ENCODE measurements around the gene LIPF.
"Not testable (repeated sequence)": the region's sequence is repeated elsewhere in the genome, so short reads cannot be mapped to it uniquely, and the experiment has no call there.

LIPF gene

GRCh38 chr10:88659725-88660597 lies 4.3 kb upstream of the LIPF start:
- H3K4me3 ChIP-seq (replicated peaks; ENCODE audit: low read depth, low read length): no peak overlapping the region
- no peak for DNase-seq (ENCODE audit: low read depth)
- TF ChIP-seq, protein P1, sequence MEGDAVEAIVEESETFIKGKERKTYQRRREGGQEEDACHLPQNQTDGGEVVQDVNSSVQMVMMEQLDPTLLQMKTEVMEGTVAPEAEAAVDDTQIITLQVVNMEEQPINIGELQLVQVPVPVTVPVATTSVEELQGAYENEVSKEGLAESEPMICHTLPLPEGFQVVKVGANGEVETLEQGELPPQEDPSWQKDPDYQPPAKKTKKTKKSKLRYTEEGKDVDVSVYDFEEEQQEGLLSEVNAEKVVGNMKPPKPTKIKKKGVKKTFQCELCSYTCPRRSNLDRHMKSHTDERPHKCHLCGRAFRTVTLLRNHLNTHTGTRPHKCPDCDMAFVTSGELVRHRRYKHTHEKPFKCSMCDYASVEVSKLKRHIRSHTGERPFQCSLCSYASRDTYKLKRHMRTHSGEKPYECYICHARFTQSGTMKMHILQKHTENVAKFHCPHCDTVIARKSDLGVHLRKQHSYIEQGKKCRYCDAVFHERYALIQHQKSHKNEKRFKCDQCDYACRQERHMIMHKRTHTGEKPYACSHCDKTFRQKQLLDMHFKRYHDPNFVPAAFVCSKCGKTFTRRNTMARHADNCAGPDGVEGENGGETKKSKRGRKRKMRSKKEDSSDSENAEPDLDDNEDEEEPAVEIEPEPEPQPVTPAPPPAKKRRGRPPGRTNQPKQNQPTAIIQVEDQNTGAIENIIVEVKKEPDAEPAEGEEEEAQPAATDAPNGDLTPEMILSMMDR (IDR thresholded peaks at IDR 0.05; ENCODE audit: low read length, missing control alignments): no peak

- TF ChIP-seq, protein P1 (IDR thresholded peaks at IDR 0.05; ENCODE audit: low read length, missing control alignments): no peak
- no peak for DNase-seq (ENCODE audit: low read depth)
- no peak overlapping the region for H3K4me3 ChIP-seq (replicated peaks; ENCODE audit: low read depth, low read length)
Measured at GRCh38 chr10:88660598-88660884, 3.7 kb upstream of the LIPF start.

- no peak overlapping the region for H3K4me3 ChIP-seq (replicated peaks; ENCODE audit: low read depth, low read length)
- DNase-seq (ENCODE audit: low read depth): no peak
- TF ChIP-seq, protein P1 (IDR thresholded peaks at IDR 0.05; ENCODE audit: low read length, missing control alignments): no peak
Measured at GRCh38 chr10:88661018-88661417, 3.2 kb upstream of the LIPF start.

GRCh38 chr10:88661577-88661976 lies 2.7 kb upstream of the LIPF start:
- DNase-seq (ENCODE audit: low read depth): no peak
- no peak overlapping the region for H3K4me3 ChIP-seq (replicated peaks; ENCODE audit: low read depth, low read length)
- TF ChIP-seq, protein P1 (IDR thresholded peaks at IDR 0.05; ENCODE audit: low read length, missing control alignments): no peak

GRCh38 chr10:88663153-88663552 lies 1.1 kb upstream of the LIPF start:
- DNase-seq (ENCODE audit: low read depth); H3K4me3 ChIP-seq (replicated peaks; ENCODE audit: low read depth, low read length): not testable (repeated sequence)

GRCh38 chr10:88668465-88668864 lies 4.2 kb downstream of the LIPF start:
- TF ChIP-seq, protein P1 (IDR thresholded peaks at IDR 0.05; ENCODE audit: low read length, missing control alignments): no peak
- no peak overlapping the region for H3K4me3 ChIP-seq (replicated peaks; ENCODE audit: low read depth, low read length)
- DNase-seq (ENCODE audit: low read depth): no peak

DNA sequence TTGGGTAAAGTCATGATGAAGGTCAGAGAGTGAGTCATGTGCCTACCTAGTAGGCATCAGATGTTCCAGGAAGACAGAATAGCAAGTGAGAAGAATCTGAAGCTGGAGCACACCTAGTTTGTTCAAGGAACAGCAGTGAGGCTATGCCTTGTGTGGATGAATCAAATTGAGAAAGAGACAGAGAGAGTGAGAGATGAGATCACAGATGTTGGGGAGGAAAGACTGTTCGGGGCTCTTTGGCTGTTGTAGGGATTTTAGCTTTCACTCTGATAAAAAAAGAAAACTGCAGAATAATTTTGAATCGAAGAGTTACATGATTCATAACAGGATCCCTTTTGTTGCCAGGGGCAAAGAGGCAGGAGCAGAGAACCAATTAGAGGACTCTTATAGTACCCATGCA lies 6.3 kb downstream of the LIPF start:
- H3K4me3 ChIP-seq (replicated peaks; ENCODE audit: low read depth, low read length): no peak overlapping the region
- DNase-seq (ENCODE audit: low read depth): no peak
- TF ChIP-seq, protein P1 (IDR thresholded peaks at IDR 0.05; ENCODE audit: low read length, missing control alignments): no peak

Measured in fibroblast of pulmonary artery (primary cell).